ENCODE measurements around the gene DLEC1. TPM values are rescaled to one million over a fixed set of nuclear protein-coding genes. Genes with fewer than 3 reads are reported as not detected.

The DLEC1 gene
- total RNA-seq, 1 donor from 2014 or later, result 0.11 TPM

- TF ChIP-seq CTCF (IDR thresholded peaks at IDR 0.05), result no peak
- peak in 1 of 2 donors; percentile 56 for DNase-seq (ENCODE audit: low spot score in 2 of 2)
These were observed 69.9 kb downstream of the DLEC1 start for GRCh38 chr3:38108649-38109579.

GRCh38 chr3:38109580-38110313, 70.7 kb downstream of the DLEC1 start:
- TF ChIP-seq CTCF (IDR thresholded peaks at IDR 0.05), result no peak
- Histone ChIP-seq H3K27ac (no peak overlapping the region), H3K27me3 (no peaks in the 10 kb centered on the region), H3K4me3 (no peak overlapping the region), H3K36me3 (no peaks in the 10 kb centered on the region), H3K4me1 (no peaks in the 10 kb centered on the region), H3K9me3 (peaks cover 0 to 5% of the 10 kb centered on the region in 2 donors)
- intact Hi-C loops (cut with DNase I), result no loop called here
- DNase-seq (ENCODE audit: low spot score in 2 of 2), result peak in 1 of 2 donors; percentile 58

More at GRCh38 chr3:38108649-38109579, 69.9 kb downstream of the DLEC1 start:
- intact Hi-C loops (cut with DNase I), result no loop called here
- Histone ChIP-seq H3K4me1 (no peaks in the 10 kb centered on the region), H3K36me3 (no peaks in the 10 kb centered on the region), H3K9me3 (peaks cover 0 to 5% of the 10 kb centered on the region in 2 donors), H3K27me3 (no peaks in the 10 kb centered on the region), H3K27ac (no peak overlapping the region), H3K4me3 (no peak overlapping the region)

- H3K27me3 ChIP-seq, result no peaks in the 10 kb centered on the region
- no peak overlapping the region for H3K27ac ChIP-seq
- DNase-seq (ENCODE audit: low spot score in 2 of 2), result peak in 1 of 2 donors; percentile 16
- no peak for TF ChIP-seq CTCF (IDR thresholded peaks at IDR 0.05)
- H3K4me1 ChIP-seq, result no peaks in the 10 kb centered on the region
- H3K36me3 ChIP-seq, result no peaks in the 10 kb centered on the region
- H3K4me3 ChIP-seq, result no peak overlapping the region
- peaks cover 0 to 5% of the 10 kb centered on the region in 2 donors for H3K9me3 ChIP-seq
- intact Hi-C loops (cut with DNase I), result no loop called here
These were observed 71.5 kb downstream of the DLEC1 start for GRCh38 chr3:38110314-38111050.

GRCh38 chr3:38111201-38111600, 72.2 kb downstream of the DLEC1 start:
- H3K36me3 ChIP-seq, result no peaks in the 10 kb centered on the region
- no peaks in the 10 kb centered on the region for H3K4me1 ChIP-seq
- intact Hi-C loops (cut with DNase I), result no loop called here
- no peak overlapping the region for H3K4me3 ChIP-seq
- no peak for TF ChIP-seq CTCF (IDR thresholded peaks at IDR 0.05)
- DNase-seq (ENCODE audit: low spot score in 2 of 2), result peak in 1 of 2 donors; percentile 45
- H3K27me3 ChIP-seq, result no peaks in the 10 kb centered on the region
- H3K9me3 ChIP-seq, result no peaks in the 10 kb centered on the region
- no peak overlapping the region for H3K27ac ChIP-seq

GRCh38 chr3:38111696-38112377, 72.8 kb downstream of the DLEC1 start:
- H3K36me3 ChIP-seq, result no peaks in the 10 kb centered on the region
- TF ChIP-seq CTCF (IDR thresholded peaks at IDR 0.05), result no peak
- no peak overlapping the region for H3K4me3 ChIP-seq
- H3K9me3 ChIP-seq, result no peaks in the 10 kb centered on the region
- intact Hi-C loops (cut with DNase I), result no loop called here
- no peaks in the 10 kb centered on the region for H3K27me3 ChIP-seq
- peak in 1 of 2 donors; percentile 59 for DNase-seq (ENCODE audit: low spot score in 2 of 2)
- H3K27ac ChIP-seq, result no peak overlapping the region
- no peaks in the 10 kb centered on the region for H3K4me1 ChIP-seq

Measured in ascending aorta (tissue), 2 donors.